GM21526 (cell line): ENCODE results near the gene TRDN.
"Not testable (repeated sequence)": the region's sequence is repeated elsewhere in the genome, so short reads cannot be mapped to it uniquely, and the experiment has no call there.

Experiments used
- ATAC-seq: cut with Tn5 transposase; IDR thresholded peaks from one replicate; pipeline ENCODE4 v1.9.1; 2021; ENCODE audit warnings: moderate library complexity; ENCODE audit not compliant: unreplicated experiment, low FRiP score

TRDN gene

GRCh38 chr6:123635567-123635966 is 1.2 kb downstream of the TRDN start:
- ATAC-seq = no peak

GRCh38 chr6:123635144-123635543 is 1.6 kb downstream of the TRDN start:
- no peak for ATAC-seq

- ATAC-seq = no peak
Observed at GRCh38 chr6:123632641-123633040, 4.1 kb downstream of the TRDN start.

DNA sequence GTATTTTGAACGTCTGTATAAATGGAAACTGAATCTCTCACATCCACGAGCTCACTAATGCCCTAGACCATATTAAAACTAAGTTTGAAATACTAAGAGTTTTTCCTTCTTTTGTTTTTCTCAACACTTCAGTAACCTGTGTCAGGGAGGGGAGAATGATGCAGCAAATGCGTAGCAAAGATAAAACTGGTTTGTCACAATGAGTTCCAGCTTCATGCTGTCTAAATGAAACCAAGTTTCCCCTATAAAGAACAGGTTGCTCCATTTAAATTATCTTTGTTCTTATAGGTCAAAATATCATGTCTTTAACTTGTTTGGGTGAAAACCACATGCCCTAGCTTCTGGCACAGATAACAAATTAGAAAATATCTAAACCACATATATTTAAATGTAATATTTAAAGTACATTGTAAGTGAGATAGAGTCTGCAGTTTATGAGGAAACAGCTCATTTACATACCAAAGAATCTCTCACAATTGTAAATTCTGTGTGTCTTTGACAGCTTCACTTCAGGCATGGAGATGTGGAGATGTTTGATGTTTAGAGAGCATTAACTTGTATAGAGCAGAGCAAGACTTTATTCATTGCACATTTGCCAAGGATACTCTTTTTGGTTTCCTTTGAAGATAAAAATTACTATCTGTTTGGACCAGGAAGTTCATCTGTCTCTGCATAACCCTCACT is 7.3 kb downstream of the TRDN start:
- no peak for ATAC-seq

GRCh38 chr6:123625696-123626095 is 11.1 kb downstream of the TRDN start:
- no peak for ATAC-seq

- no peak for ATAC-seq
Observed at GRCh38 chr6:123622780-123623179, 14.0 kb downstream of the TRDN start.

- ATAC-seq = no peak
Observed at GRCh38 chr6:123619156-123619555, 17.6 kb downstream of the TRDN start.

- ATAC-seq = no peak
Observed at GRCh38 chr6:123616942-123617341, 19.8 kb downstream of the TRDN start.

GRCh38 chr6:123616016-123616415 is 20.7 kb downstream of the TRDN start:
- ATAC-seq = no peak

DNA sequence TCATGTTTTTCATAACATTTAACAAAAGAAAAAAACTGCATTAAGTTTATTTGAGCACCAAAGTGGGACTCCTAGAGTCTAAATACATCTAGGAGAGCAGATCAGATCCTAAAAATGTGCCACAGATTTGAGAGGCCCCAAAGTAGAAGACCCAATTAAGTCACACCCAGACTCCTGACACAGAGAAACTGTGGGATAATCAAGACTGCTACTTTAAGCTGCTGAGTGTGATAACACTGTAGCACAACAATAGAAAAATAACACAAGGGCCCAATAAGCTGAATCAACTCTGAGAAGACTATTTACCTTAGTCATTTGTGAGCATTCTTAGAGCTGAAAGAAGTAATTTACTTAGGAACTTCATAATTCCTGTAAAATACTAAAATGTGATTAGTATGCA is 26.0 kb downstream of the TRDN start:
- ATAC-seq = no peak

DNA sequence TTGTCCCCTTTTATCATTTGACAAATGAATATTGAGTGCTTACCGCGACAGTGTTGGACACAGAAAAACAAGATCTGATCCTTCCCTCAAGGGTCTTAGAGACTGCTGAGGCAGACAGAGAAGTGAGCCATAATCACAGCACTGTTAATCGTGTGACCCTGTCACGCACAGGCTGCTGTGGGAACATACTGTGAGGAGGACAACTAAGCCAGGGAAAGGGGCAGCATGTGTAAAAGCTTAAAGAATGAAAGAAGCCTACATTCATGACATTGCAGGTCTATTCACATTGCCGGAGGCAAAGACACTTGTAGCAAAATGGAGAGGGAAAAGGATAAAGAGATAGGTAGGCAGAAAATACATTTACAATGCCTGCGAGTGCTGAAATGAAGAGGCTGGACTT is 32.7 kb downstream of the TRDN start:
- no peak for ATAC-seq

- ATAC-seq = no peak
Observed at GRCh38 chr6:123598011-123598410, 38.7 kb downstream of the TRDN start.

DNA sequence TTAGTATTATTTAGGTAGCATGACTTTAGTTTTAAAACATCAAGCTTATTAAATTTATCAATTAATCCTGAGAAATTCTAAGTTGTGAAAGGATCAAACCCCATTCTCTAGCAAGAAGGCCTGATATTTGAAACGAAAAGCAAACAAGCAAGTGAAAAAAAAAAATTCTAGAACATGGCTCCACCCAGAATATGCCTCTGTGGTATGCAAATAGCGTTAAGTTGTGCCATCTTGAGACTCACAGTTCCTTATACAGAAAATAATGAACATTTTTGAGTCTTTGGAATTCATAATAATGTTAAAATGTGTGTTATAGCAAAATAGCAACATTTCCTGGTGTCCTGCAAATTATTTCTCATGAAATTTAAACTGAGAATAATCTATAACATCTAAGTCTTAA is 42.0 kb downstream of the TRDN start:
- ATAC-seq = no peak

DNA sequence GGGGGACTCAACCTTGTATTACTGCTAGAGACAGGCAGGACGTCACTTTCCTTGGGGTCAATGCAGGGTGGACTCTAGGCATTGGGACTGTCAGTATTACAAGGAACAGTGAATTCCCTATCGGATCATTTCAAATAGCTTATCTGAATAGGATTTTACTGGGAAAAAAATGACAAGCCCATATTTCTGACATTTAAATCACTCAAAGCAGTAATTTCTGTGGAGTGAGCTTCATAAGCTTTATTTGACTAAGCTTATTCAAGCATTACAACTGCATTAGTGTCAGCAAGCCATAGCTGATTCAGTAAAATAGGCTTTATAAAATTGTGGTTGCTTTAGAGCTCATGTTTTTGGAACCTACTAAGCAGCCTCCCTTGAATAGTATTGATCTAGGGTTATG is 44.3 kb downstream of the TRDN start:
- ATAC-seq = no peak

- no peak for ATAC-seq
Observed at GRCh38 chr6:123589973-123590372, 46.8 kb downstream of the TRDN start.

- no peak for ATAC-seq
Observed at GRCh38 chr6:123589317-123589716, 47.4 kb downstream of the TRDN start.

GRCh38 chr6:123588546-123588895 is 48.2 kb downstream of the TRDN start:
- ATAC-seq = no peak

DNA sequence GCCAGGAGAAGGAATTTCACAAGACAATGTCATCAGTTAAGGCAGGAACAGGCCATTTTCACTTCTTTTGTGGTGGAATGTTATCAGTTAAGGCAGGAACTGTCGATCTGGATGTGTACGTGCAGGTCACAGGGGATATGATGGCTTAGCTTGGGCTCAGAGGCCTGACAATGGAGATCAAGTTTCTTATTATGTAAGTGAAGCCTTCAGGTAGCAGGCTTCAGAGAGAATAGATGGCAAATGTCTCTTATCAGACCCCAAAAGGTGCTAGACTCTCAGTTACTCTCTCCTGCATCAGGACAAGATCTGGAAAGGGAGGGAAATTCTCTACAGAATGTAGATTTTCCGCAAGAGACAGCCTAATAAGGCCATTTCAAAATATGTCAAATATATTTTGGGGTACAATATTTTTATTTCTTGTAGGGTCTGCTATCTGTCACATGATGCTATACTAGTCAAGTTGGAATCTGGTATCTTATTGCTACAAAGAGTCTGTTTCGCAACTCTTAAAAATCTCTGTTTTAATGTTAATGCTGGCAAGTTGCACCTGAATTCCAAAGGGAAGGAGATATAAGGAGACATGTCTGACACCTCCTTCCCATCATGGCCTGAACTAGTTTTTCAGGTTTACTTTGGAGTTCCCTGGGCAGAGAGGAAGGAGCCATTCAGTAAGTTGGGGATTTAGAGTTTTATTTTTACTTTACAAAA is 48.8 kb downstream of the TRDN start:
- no peak for ATAC-seq

- ATAC-seq = not testable (repeated sequence)
Observed at GRCh38 chr6:123587407-123587806, 49.3 kb downstream of the TRDN start.

- no peak for ATAC-seq
Observed at GRCh38 chr6:123580331-123580730, 56.4 kb downstream of the TRDN start.

DNA sequence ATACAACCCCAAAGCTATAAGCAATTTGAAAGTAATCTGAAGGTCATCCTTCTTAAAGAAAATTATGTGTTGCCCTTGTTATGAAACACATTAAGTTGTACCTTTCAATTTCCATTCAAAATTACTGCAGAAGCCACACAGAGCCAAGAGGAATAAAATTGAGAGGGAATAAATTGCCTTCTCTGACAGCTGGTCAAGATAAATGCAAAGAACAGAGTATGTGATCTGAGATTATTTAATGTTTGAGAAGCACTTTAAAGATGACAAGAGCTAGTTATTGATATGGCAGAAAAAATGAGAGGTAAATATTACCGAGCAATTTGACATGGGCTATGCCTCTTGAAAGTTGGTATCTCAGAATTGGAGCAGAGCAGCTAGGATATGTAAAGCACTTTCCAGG is 61.6 kb downstream of the TRDN start:
- no peak for ATAC-seq
